GM12891 (cell line): ENCODE measurements around the gene TET3.

ENCODE experiments used
- DNase-seq: peaks from one replicate; pipeline ENCODE4 v3.0.0; 2011; ENCODE audit warnings: low spot score; ENCODE audit not compliant: insufficient read length
- FAIRE-seq: peaks from 2 replicates; lab custom pipeline; 2011; peaks lifted over from hg19 to GRCh38; lab: Jason Lieb, UNC
- PAX5 ChIP-seq: IDR thresholded peaks from 2 replicates; pipeline ENCODE4 v1.6.1; 2011; ENCODE audit warnings: low read length, moderate library complexity, mild to moderate bottlenecking; ENCODE audit not compliant: insufficient read depth, severe bottlenecking
- POLR2A ChIP-seq: IDR thresholded peaks from 2 replicates; pipeline ENCODE4 v1.6.1; 2011; ENCODE audit warnings: low read depth, low read length, control low read depth
- POLR2AphosphoS5 ChIP-seq: IDR thresholded peaks from 2 replicates; pipeline ENCODE4 v1.6.1; 2011; ENCODE audit warnings: low read depth, low read length, control low read depth
- POU2F2 ChIP-seq: IDR thresholded peaks from 2 replicates; pipeline ENCODE4 v1.6.1; 2011; ENCODE audit warnings: low read depth, mild to moderate bottlenecking, control low read depth, low read length, moderate library complexity
- SPI1 ChIP-seq: IDR thresholded peaks from 2 replicates; pipeline ENCODE4 v1.6.1; 2011; ENCODE audit warnings: low read depth, low read length, control low read depth
- TAF1 ChIP-seq: IDR thresholded peaks from 2 replicates; pipeline ENCODE4 v1.6.1; 2011; ENCODE audit warnings: low read depth, low read length, control low read depth

The TET3 gene

GRCh38 chr2:73946666-73947065 is 38.0 kb upstream of the TET3 start:
- DNase-seq (no peak), FAIRE-seq (no peak)
- TF ChIP-seq POLR2A (no peak), PAX5 (no peak), TAF1 (no peak), POLR2AphosphoS5 (no peak), SPI1 (no peak), POU2F2 (no peak)

- FAIRE-seq (no peak), DNase-seq (no peak)
- peak; percentile 69 for TF ChIP-seq SPI1
- TF ChIP-seq TAF1, result no peak
Measured at GRCh38 chr2:73947412-73948018, 37.2 kb upstream of the TET3 start.

DNA sequence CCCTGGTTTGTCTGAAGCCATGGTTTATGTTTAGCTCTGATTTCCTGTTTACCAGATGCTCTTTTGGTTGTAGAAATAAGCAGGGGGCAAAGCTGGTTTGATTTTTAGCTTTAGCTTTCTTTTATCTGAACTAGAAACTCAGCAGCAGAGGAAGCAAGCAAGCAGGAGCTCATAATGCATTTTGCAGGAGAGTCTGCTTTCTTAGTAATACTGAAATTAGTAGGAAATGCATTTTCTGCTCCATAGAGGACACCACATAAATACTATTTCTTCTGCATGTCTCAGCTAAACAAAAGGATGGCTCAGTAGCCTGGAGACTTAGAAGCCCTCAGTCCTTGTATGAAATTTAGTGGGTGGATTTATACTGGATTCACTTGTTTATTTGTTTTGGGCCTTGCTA is 34.9 kb upstream of the TET3 start:
- DNase-seq, result no peak
- TF ChIP-seq POU2F2, result no peak
- TF ChIP-seq POLR2AphosphoS5, result no peak
- no peak for TF ChIP-seq POLR2A
- no peak for TF ChIP-seq PAX5
- no peak for TF ChIP-seq SPI1

GRCh38 chr2:73952499-73953446 is 31.9 kb upstream of the TET3 start:
- no peak for DNase-seq
- FAIRE-seq, result no peak
- TF ChIP-seq SPI1 (peak; percentile 55), POU2F2 (no peak)

More for the DNA sequence above, 34.9 kb upstream of the TET3 start:
- no peak for FAIRE-seq

GRCh38 chr2:73956218-73956865 is 28.4 kb upstream of the TET3 start:
- no peak for TF ChIP-seq POLR2AphosphoS5
- DNase-seq (no peak), FAIRE-seq (no peak)

DNA sequence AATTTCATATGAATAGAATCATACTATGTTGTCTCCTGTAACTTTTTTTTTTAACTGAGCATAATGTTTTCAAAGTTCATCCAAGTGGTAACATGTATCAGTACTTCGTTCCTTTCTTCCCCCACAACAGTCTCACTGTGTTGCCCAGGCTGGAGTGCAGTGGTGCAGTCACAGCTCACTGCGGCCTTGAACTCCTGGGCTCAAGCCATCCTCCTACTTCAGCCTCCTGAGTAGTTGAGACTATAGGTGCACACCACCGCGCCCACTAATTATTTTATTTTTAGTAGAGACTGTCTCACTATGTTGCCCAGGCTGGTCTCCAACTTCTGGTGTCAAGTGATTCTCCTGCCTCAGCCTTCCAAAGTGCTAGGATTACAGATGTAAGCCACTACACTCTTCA is 23.4 kb upstream of the TET3 start:
- no peak for FAIRE-seq
- no peak for DNase-seq
- TF ChIP-seq SPI1, result no peak
- TF ChIP-seq POLR2A, result no peak
- TF ChIP-seq POU2F2, result no peak
- TF ChIP-seq TAF1, result no peak
- no peak for TF ChIP-seq POLR2AphosphoS5
- no peak for TF ChIP-seq PAX5

GRCh38 chr2:73961823-73962615 is 22.7 kb upstream of the TET3 start:
- TF ChIP-seq SPI1 (no peak), POU2F2 (no peak), TAF1 (no peak), POLR2AphosphoS5 (no peak), PAX5 (no peak), POLR2A (no peak)
- FAIRE-seq, result no peak
- DNase-seq, result no peak

DNA sequence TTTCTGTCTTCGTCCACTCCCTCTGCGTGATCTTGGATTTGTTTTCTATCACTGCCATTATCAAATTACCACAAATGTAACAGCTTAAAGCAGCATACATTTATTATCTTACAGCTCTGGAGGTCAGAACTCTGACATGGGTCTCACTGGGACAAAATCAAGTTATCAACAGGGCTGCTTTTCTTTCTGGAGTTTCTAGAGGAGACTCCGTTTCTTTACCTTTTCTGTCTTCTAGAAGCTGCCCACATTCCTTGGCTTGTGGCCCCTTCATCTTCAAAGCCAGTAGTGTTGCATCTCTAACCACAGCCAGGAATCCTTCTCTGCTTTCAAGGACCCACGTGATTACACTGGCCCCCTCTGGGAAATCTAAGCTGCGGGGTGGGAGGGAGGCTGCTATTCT is 21.9 kb upstream of the TET3 start:
- TF ChIP-seq SPI1, result no peak
- TF ChIP-seq PAX5, result no peak
- no peak for TF ChIP-seq TAF1
- no peak for TF ChIP-seq POLR2A
- TF ChIP-seq POLR2AphosphoS5, result no peak
- no peak for TF ChIP-seq POU2F2
- no peak for FAIRE-seq

GRCh38 chr2:73963385-73964120 is 21.2 kb upstream of the TET3 start:
- DNase-seq (peak; percentile 21), FAIRE-seq (peak; percentile 66)
- TF ChIP-seq PAX5, result no peak
- TF ChIP-seq POLR2A, result 0 out of 2 replicates have a peak, but pooled peaks have one; percentile 36

More for the DNA sequence above, 21.9 kb upstream of the TET3 start:
- DNase-seq, result no peak
